RWPE2 (cell line): ENCODE data around the gene FBXO34.

Source experiments
- ATAC-seq: fragments of 200-7000 bp; cut with Tn5 transposase; 3 replicates; pipeline ENCODE4 v1.9.1; 2021; ENCODE audit warnings: low read depth
- DNase-seq: peaks from one replicate; pipeline ENCODE4 v3.0.0-alpha.2; 2020; ENCODE audit warnings: low spot score
- H3K27ac ChIP-seq: fragments of 450-650 bp; 2 replicates; pipeline ENCODE4 v1.5.1; 2017; ENCODE audit warnings: mild to moderate bottlenecking; ENCODE audit not compliant: poor library complexity, severe bottlenecking
- H3K27me3 ChIP-seq: fragments of 250-450 bp; sonication (Bioruptor Pico); 2 replicates; pipeline ENCODE4 v1.5.1; 2021; ENCODE audit warnings: mild to moderate bottlenecking, moderate library complexity; ENCODE audit not compliant: insufficient read depth, poor library complexity, severe bottlenecking
- H3K36me3 ChIP-seq: fragments of 250-450 bp; sonication (Bioruptor Pico); 2 replicates; pipeline ENCODE4 v1.5.1; 2020; ENCODE audit warnings: low read depth, mild to moderate bottlenecking, moderate library complexity
- H3K4me1 ChIP-seq: fragments of 250-450 bp; sonication (Bioruptor Pico); 2 replicates; pipeline ENCODE4 v1.5.1; 2021; ENCODE audit warnings: mild to moderate bottlenecking, moderate library complexity; ENCODE audit not compliant: insufficient read depth, poor library complexity, severe bottlenecking
- H3K4me3 ChIP-seq: fragments of 250-450 bp; sonication (Bioruptor Pico); 2 replicates; pipeline ENCODE4 v1.5.1; 2021; ENCODE audit warnings: mild to moderate bottlenecking, moderate library complexity; ENCODE audit not compliant: severe bottlenecking
- H3K9me3 ChIP-seq: fragments of 250-450 bp; sonication (Bioruptor Pico); 2 replicates; pipeline ENCODE4 v1.5.1; 2021; ENCODE audit warnings: mild to moderate bottlenecking, moderate library complexity; ENCODE audit not compliant: severe bottlenecking
- CTCF ChIP-seq: fragments of 450-650 bp; IDR thresholded peaks from one replicate; pipeline ENCODE4 v1.5.1; 2017; ENCODE audit warnings: mild to moderate bottlenecking, moderate library complexity; ENCODE audit not compliant: poor library complexity, severe bottlenecking

Gene FBXO34

GRCh38 chr14:55372825-55373224 is 101.6 kb downstream of the FBXO34 start:
- no peak for TF ChIP-seq CTCF
- no peaks in the 10 kb centered on the region for H3K27me3 ChIP-seq
- no peaks in the 10 kb centered on the region for H3K4me1 ChIP-seq
- H3K9me3 ChIP-seq = no peaks in the 10 kb centered on the region
- H3K27ac ChIP-seq = no peak overlapping the region
- H3K36me3 ChIP-seq = peaks cover 49% of the 10 kb centered on the region
- DNase-seq = no peak
- H3K4me3 ChIP-seq = no peak overlapping the region
- no peak for ATAC-seq

GRCh38 chr14:55373784-55374705 is 102.8 kb downstream of the FBXO34 start:
- no peak overlapping the region for H3K27ac ChIP-seq
- H3K9me3 ChIP-seq = no peaks in the 10 kb centered on the region
- TF ChIP-seq CTCF = no peak
- no peak overlapping the region for H3K4me3 ChIP-seq
- H3K36me3 ChIP-seq = peaks cover 44% of the 10 kb centered on the region
- ATAC-seq (peak; percentile 66), DNase-seq (no peak)
- H3K27me3 ChIP-seq = no peaks in the 10 kb centered on the region
- H3K4me1 ChIP-seq = no peaks in the 10 kb centered on the region

GRCh38 chr14:55374771-55375170 is 103.5 kb downstream of the FBXO34 start:
- H3K4me1 ChIP-seq = no peaks in the 10 kb centered on the region
- DNase-seq = no peak
- H3K27me3 ChIP-seq = no peaks in the 10 kb centered on the region
- TF ChIP-seq CTCF = no peak
- H3K9me3 ChIP-seq = no peaks in the 10 kb centered on the region
- peaks cover 44% of the 10 kb centered on the region for H3K36me3 ChIP-seq
- no peak overlapping the region for H3K4me3 ChIP-seq
- H3K27ac ChIP-seq = no peak overlapping the region
- no peak for ATAC-seq

- no peak overlapping the region for H3K27ac ChIP-seq
- H3K9me3 ChIP-seq = no peaks in the 10 kb centered on the region
- no peak for TF ChIP-seq CTCF
- H3K4me1 ChIP-seq = no peaks in the 10 kb centered on the region
- ATAC-seq (no peak), DNase-seq (no peak)
- no peaks in the 10 kb centered on the region for H3K27me3 ChIP-seq
- no peak overlapping the region for H3K4me3 ChIP-seq
- H3K36me3 ChIP-seq = peaks cover 63% of the 10 kb centered on the region
Observed at GRCh38 chr14:55377236-55377635, 106.0 kb downstream of the FBXO34 start.

GRCh38 chr14:55381040-55381439 is 109.8 kb downstream of the FBXO34 start:
- DNase-seq = no peak
- H3K36me3 ChIP-seq = peaks cover 69% of the 10 kb centered on the region
- no peak overlapping the region for H3K4me3 ChIP-seq
- peaks cover 2% of the 10 kb centered on the region for H3K4me1 ChIP-seq
- H3K27me3 ChIP-seq = no peaks in the 10 kb centered on the region
- H3K27ac ChIP-seq = no peak overlapping the region
- no peak for TF ChIP-seq CTCF
- no peak for ATAC-seq
- no peaks in the 10 kb centered on the region for H3K9me3 ChIP-seq
